HG03159 (cell line): ENCODE results near the gene NCOA3.
"Not testable (repeated sequence)": the region's sequence is repeated elsewhere in the genome, so short reads cannot be mapped to it uniquely, and the experiment has no call there.

Source experiments
- ATAC-seq: cut with Tn5 transposase; IDR thresholded peaks from one replicate; pipeline ENCODE4 v1.9.1; 2021; ENCODE audit warnings: mild to moderate bottlenecking, moderate library complexity; ENCODE audit not compliant: unreplicated experiment

NCOA3 gene

GRCh38 chr20:47595138-47595537 lies 93.5 kb downstream of the NCOA3 start:
- not testable (repeated sequence) for ATAC-seq

GRCh38 chr20:47596003-47596571 lies 94.4 kb downstream of the NCOA3 start:
- no peak for ATAC-seq

GRCh38 chr20:47597090-47597489 lies 95.4 kb downstream of the NCOA3 start:
- ATAC-seq, result no peak

GRCh38 chr20:47598911-47599744 lies 97.4 kb downstream of the NCOA3 start:
- ATAC-seq, result no peak

GRCh38 chr20:47600967-47601547 lies 99.4 kb downstream of the NCOA3 start:
- no peak for ATAC-seq

GRCh38 chr20:47603260-47603659 lies 101.6 kb downstream of the NCOA3 start:
- ATAC-seq, result no peak

DNA sequence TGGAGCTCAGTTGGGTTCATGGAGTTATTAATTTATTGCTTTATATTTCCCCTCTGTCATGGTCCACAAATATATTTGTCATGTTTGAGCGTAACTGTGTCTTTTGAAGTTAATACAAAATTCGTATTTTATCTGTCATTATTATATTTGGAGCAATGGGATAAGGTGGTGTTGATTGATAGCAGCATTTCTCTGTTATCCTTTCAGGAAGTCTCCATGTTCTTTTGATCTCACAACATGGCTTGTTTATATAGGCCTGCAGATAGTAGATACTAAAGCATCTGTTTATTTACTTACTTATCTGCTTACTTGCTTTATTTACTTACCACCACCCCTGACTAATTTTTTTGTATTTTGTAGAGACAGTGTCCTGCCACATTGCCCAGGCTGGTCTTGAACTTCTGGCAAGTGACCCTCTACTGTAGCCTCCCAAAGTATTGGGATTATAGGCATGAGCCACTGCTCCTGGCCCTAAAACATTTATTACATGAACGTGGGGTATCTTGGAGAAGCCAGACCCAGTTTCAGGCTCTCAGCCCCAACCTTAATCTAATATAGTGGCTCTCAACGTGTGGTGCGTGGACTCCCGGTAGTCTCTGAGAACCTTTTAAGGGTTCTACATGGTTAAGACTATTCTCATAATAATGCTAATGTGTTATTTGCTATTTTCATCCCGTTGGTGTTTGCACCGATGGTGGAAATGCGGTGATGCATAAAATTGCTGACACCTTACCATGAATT lies 104.2 kb downstream of the NCOA3 start:
- no peak for ATAC-seq

GRCh38 chr20:47606414-47606982 lies 104.8 kb downstream of the NCOA3 start:
- ATAC-seq, result no peak

DNA sequence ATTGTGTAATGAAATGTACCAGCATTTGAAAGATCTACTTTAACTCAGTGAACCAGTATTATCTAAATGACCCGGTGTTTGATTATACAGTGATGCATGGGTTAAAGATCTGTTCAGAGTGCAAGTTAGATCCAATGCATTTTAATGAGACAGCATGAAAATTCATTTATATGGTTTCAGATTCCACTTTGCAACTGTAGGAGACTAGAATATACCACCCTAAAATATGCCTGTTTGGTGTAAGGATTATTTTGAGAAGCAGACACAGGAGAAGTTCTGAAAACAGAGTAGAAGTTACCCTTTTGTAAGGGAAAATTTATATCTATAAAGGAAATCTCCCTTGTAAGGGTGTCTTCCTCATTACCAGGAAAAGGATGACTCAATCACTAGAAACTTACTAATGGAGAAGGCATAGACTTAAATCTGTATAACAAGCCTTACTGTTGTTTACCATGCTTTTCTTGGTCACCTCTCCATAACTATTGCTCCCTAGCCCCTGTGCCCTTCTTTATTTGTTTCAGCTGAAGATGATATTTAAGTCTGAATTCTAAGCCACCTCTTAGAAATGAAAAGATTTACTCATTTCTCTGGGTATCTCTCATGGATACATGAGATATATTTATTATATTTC lies 105.4 kb downstream of the NCOA3 start:
- no peak for ATAC-seq

DNA sequence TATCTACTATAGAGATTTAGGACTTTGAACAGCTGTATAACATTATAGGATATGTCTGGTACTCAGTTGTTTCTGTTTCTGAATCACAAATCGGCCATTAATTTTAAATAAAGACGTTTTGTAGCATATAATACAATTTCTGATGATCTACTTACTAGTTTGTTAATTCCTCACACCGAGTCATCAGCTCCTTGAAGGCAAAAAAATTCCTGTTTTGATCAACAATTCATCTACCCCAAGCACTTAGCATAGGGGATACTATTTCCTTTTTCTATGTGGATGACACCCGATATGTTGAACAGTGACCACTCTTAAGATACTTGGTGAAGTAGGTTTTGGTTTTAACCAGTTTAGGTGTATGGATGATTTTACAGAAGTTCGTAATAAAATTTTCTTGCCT lies 107.3 kb downstream of the NCOA3 start:
- no peak for ATAC-seq

GRCh38 chr20:47610247-47610944 lies 108.7 kb downstream of the NCOA3 start:
- ATAC-seq, result peak; percentile 64

DNA sequence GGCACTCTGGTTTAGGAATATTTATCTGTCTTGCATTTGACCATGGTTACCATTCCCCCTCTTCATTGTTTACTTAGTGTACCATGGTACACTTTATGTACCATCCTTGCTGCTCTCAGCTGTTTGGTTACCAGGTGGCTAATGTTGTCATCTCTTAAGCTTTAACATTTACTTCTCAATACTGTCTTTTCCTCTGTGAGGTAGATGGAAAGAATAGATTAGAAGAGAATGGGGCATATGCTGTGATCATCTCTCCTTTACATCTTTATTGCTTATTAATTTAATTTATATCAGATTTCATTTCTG lies 109.2 kb downstream of the NCOA3 start:
- ATAC-seq, result no peak

DNA sequence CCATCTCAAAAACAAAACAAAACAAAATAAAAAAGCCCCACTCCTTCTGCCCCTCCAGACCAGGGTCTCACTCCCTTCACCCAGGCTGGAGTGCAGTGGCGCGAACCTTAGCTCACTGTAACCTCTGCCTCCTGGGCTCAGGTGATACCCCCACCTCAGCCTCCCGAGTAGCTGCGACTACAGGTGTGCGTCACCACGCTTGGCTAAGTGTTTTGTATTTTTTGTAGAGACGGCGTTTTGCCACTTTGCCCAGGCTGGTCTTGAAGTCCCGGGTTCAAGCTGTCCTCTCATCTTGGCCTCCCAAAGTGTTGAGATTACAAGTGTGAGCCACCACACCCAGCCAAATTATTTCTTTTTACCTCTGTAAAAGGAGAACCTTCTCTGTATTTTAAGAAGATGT lies 110.1 kb downstream of the NCOA3 start:
- no peak for ATAC-seq

- no peak for ATAC-seq
Measured at GRCh38 chr20:47612670-47613069, 111.0 kb downstream of the NCOA3 start.

DNA sequence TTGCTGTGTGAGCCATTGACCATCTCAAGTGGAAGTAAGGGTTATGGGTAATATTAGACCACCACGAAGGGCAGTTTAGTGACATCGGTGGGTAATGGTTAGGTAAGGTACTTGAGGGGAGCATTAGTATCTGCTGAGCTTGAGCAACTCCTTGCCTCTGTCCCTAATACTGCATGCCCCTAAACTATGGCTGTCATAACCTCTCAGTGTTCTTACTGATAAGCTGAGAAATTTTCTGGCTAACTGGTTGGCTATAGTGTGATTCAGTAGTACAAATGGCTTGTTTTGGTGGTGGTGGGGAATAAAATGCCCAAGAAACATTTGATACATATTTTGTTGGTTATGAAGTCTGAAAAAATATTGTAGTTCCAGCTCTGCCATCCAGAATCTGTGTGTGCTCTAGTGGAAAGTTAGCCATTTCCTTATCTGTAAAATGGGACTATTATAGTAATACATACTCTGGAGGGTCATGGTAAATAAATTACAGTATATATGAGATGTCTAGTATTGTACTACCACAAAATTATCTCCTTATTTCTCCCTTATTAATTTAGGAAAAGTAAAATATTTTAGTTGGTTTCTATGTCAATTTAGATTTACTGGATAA lies 113.1 kb downstream of the NCOA3 start:
- no peak for ATAC-seq

DNA sequence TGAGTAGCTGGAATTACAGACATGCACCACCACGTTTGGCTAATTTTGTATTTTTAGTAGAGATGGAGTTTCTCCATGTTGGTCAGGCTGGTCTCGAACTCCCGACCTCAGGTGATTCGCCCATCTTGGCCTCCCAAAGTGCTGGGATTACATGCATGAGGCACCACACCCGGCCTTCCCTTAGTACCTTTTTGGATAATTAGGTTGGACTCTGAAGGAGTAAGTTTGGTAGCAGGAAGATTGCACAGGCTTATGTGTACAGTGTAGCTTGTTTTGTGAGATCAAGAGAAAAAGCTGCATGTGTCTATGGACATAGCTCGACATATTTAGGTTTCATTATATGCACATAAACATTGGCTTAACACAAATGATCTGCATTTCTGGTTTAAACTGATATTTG lies 116.8 kb downstream of the NCOA3 start:
- ATAC-seq, result no peak

DNA sequence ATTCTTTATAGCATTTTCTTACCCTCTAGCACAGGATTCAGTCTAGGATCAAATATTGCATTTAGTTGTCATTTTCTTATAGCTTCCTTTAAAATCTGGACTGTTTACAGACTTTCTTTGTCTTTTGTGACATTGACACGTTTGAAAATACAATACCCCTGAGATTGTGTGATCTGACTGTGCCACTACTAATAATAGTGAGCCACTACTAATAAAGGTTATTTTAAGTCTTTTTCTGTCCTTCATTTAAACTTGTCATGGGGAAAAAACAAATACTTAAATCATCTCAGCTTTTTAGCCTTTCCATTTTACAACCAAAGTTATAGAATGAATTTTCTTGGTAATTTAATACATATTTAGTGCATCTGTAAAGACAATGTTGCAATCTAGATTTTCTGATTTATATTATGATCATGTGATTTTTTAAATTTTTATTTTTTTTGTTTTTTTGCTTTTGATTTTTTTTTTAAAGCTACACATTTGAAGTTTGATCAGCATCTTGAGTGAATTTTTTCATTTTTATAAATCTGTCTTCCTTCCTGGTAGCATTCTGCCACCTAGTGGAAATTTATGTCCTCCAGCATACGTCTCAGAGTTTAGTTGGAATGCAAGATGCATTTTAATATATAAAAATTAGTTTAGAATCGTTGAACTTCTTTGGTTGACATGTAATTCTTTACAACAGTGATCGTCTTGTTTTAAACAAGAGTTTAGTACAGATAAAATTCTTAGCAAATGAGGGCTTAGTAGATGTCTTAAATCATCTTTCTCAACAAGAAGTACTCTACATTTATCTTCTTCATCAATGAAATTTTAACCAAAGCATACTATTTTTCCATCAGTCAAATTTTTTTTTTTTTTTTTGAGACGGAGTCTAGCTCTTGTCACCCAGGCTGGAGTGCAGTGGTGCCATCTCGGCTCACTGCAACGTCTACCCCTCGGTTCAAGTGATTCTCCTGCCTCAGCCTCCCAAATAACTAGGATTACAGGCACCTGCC lies 119.4 kb downstream of the NCOA3 start:
- ATAC-seq, result no peak

DNA sequence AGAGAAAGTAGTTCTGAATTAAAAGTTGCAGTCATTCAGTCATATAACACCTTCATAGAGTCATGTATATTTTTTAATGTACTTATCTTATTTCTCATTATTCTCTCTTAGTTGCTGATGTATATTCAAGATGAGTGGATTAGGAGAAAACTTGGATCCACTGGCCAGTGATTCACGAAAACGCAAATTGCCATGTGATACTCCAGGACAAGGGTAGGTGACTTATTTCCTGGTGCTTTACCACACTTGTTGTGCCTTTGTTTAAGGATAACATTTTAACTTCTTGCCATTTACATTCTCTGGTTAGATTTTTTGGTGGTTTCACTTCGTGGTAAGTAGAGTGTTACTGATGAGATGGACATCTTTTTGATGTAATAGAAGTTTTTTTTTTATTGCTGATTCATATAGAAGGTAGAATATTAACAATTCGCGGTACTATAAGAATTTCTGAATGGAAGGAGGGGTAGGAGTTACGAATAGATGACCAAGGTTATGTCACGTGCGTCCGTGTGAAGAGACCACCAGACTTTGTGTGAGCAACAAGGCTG lies 120.5 kb downstream of the NCOA3 start:
- ATAC-seq, result no peak
